ENCODE results near the gene PLXNB3. TPM values are rescaled to one million over a fixed set of nuclear protein-coding genes. Genes with fewer than 3 reads are reported as not detected.

Gene PLXNB3
- total and polyA plus RNA-seq, 10 donors = 0.48 to 2.8 (median 1.5) TPM

DNA sequence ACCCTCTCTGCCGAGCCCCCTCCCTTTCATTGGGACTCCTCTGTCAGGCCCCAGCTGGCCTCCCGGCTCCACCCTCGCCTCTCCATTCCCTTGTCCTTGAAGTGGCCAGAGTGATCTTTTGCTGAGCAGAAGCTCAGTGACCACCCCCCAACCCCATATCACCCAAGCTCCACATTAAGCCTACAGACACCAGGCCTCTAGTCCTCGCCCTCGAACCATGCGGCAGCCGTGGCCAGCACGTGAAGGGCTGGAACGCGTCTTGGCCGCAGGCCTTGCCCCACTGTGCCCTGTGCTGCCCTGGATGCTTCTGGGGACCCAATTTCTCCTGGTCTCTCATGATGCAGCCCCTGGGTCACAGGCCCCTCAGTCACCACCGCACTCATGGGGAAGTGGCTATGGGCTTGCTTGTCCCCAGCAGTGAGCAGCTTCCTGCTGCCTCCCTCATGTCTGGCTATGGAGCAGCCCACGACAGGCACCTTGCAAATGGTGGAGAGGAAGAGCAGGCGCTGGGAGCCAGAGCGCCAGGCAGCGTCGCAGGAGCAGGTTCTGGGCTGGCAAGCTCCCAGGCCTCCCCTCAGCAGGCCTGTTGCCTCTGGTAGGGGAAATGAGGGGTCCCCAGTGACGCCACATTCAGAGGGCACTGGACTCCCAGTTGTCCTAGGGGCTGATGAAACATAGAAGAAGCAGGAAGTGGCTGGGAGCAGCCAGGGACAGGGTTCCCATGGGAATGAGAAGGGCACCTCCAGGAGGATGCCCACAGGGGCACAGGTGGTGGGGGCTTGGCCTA lies 16.0 kb downstream of the PLXNB3 start:
- no peak for DNase-seq
- TF ChIP-seq POLR2A (IDR thresholded peaks at IDR 0.05) = no peak
- TF ChIP-seq, protein P1, sequence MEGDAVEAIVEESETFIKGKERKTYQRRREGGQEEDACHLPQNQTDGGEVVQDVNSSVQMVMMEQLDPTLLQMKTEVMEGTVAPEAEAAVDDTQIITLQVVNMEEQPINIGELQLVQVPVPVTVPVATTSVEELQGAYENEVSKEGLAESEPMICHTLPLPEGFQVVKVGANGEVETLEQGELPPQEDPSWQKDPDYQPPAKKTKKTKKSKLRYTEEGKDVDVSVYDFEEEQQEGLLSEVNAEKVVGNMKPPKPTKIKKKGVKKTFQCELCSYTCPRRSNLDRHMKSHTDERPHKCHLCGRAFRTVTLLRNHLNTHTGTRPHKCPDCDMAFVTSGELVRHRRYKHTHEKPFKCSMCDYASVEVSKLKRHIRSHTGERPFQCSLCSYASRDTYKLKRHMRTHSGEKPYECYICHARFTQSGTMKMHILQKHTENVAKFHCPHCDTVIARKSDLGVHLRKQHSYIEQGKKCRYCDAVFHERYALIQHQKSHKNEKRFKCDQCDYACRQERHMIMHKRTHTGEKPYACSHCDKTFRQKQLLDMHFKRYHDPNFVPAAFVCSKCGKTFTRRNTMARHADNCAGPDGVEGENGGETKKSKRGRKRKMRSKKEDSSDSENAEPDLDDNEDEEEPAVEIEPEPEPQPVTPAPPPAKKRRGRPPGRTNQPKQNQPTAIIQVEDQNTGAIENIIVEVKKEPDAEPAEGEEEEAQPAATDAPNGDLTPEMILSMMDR (IDR thresholded peaks at IDR 0.05 in 8 of 11, conservative IDR thresholded peaks at IDR 0.05 in 3 of 11) = no peak
- peak in 2 of 3 donors; percentile 16 to 24 for TF ChIP-seq POLR2AphosphoS5 (IDR thresholded peaks at IDR 0.05)
- no peak overlapping the region for H3K4me3 ChIP-seq
- H3K27me3 ChIP-seq (replicated peaks in 1 of 7) = peaks cover 0 to 46% (median 8%) of the 10 kb centered on the region in 7 donors
- no peaks in the 10 kb centered on the region for H3K9me3 ChIP-seq
- intact Hi-C loops (cut with DNase I; ENCODE audit: low total_unique reads) = no loop called here
- 56 to 72% (median 70%) methylated on average over 12 to 18 of the region's 18 CpGs for WGBS, 5 donors
- peaks cover 0 to 20% (median under 1%) of the 10 kb centered on the region in 6 donors for H3K36me3 ChIP-seq
- H3K4me1 ChIP-seq = peaks cover 0 to 29% (median 10%) of the 10 kb centered on the region in 6 donors
- H3K27ac ChIP-seq = no peak overlapping the region

DNA sequence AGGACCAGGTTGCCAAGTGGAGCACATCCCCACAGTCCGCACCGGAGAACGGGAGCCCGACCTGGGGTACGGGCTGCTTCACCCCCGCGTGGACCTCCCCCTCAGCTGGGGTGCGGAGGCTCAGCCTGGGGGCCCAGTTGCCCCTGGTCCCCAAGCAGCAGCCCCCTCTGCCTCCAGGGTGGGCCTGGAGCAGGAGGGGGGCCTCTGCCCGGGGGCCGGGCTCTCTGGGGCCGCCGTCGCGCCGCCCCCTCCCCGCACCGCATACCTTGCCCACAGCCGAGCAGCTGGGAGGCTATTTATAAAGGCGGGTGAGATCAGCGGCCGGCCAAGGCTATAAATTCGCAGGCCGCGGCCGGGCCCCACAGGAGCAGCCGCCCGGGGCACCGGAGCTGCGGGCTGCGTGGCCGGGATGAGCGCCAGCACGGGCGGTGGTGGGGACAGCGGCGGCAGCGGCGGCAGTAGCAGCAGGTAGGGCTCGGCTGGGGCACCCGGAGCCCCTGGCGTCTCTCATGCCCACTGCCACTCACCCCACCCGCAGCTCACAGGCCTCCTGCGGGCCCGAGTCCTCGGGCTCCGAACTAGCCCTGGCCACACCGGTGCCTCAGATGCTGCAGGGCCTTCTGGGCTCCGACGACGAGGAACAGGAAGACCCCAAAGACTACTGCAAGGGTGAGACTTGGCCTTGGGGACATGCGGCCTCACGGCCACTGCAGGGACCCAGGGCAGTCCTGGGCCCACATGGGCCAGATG lies 16.8 kb downstream of the PLXNB3 start, which contains the start of gene SRPK3:
TSS of gene SRPK3 (plus strand) at position 364 of the 750 bp plus-strand sequence. CDS start at position 410, 46 bp downstream.
- TF ChIP-seq, protein P1 (IDR thresholded peaks at IDR 0.05 in 8 of 11, conservative IDR thresholded peaks at IDR 0.05 in 3 of 11) = no peak
- TF ChIP-seq POLR2A (IDR thresholded peaks at IDR 0.05) = no peak
- TF ChIP-seq POLR2AphosphoS5 (IDR thresholded peaks at IDR 0.05) = peak in 1 of 3 donors; percentile 24
- Histone ChIP-seq H3K36me3 (peaks cover 0 to 28% (median 6%) of the 10 kb centered on the region in 6 donors), H3K4me1 (peaks cover 0 to 29% (median 10%) of the 10 kb centered on the region in 6 donors), H3K27me3 (replicated peaks in 1 of 7) (peaks cover 0 to 46% (median 8%) of the 10 kb centered on the region in 7 donors), H3K27ac (no peak within 1 kb of the TSS), H3K4me3 (no peak within 1 kb of the TSS), H3K9me3 (no peaks in the 10 kb centered on the region)
- 29 to 62% (median 41%) methylated on average over 25 to 52 of the region's 52 CpGs; no CpG with 5 or more reads in 1 of the 5 donors for WGBS, 5 donors
- no peak for DNase-seq
- intact Hi-C loops (cut with DNase I; ENCODE audit: low total_unique reads) = no loop called here

DNA sequence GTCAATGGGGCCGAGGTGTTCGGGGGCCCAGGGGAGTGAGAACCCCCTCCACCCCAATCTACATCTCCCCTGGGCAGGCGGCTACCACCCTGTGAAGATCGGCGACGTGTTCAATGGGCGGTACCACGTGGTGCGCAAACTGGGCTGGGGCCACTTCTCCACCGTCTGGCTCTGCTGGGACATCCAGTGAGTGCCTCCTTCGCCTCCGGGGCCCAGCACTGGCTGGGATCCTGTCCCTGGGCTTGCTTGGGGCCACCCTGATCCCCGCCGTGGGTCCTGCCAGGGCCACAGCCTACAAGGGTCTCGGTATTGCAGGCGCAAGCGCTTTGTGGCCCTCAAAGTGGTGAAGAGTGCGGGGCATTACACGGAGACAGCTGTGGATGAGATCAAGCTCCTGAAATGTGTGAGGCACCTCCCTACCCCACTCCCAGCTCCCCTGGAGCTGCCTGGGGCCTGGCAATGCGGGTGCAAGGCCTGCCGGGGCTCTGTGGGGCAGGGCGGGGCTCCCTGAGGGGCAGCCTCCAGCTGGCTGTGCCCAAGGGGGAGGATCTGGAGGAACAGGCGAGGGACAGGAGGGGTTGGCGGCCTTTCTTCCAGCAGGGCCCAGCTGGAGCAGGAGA lies 17.5 kb downstream of the PLXNB3 start:
- WGBS, 5 donors = 71 to 94% (median 82%) methylated on average over 6 to 24 of the region's 24 CpGs
- Histone ChIP-seq H3K4me1 (peaks cover 0 to 29% (median 10%) of the 10 kb centered on the region in 6 donors), H3K36me3 (peaks cover 0 to 34% (median 12%) of the 10 kb centered on the region in 6 donors), H3K27ac (no peak overlapping the region), H3K4me3 (no peak overlapping the region), H3K9me3 (no peaks in the 10 kb centered on the region), H3K27me3 (replicated peaks in 1 of 7) (peaks cover 0 to 46% (median 8%) of the 10 kb centered on the region in 7 donors)
- TF ChIP-seq, protein P1 (IDR thresholded peaks at IDR 0.05 in 8 of 11, conservative IDR thresholded peaks at IDR 0.05 in 3 of 11) = no peak
- TF ChIP-seq POLR2AphosphoS5 (IDR thresholded peaks at IDR 0.05) = peak in 1 of 3 donors; percentile 31
- no peak for TF ChIP-seq POLR2A (IDR thresholded peaks at IDR 0.05)
- no peak for DNase-seq
- intact Hi-C loops (cut with DNase I; ENCODE audit: low total_unique reads) = no loop called here

Measured in spleen (tissue), 11 donors.